Stimulated activated CD8-positive, alpha-beta memory T cell treated with anti-CD3 and anti-CD28 coated beads, Interleukin-4, amount 100 ng/mL, for 48 hours (primary cell): Measurements from ENCODE around the gene PRR13.
"Not testable (repeated sequence)": the region's sequence is repeated elsewhere in the genome, so short reads cannot be mapped to it uniquely, and the experiment has no call there.

Source experiments
- DNase-seq: peaks from one replicate; pipeline ENCODE4 v3.0.0-alpha.2; 2020

PRR13 gene

GRCh38 chr12:53441040-53441833, at the start of gene PRR13:
TSS of gene PRR13 (plus strand) at chr12:53441734. CDS start at chr12:53442715, 981 bp downstream.
- peak; percentile 99 for DNase-seq

GRCh38 chr12:53399896-53400295, 41.6 kb upstream of the PRR13 start:
- no peak for DNase-seq

- DNase-seq: not testable (repeated sequence)
Measured at GRCh38 chr12:53402351-53402750, 39.2 kb upstream of the PRR13 start.

- no peak for DNase-seq
Measured at GRCh38 chr12:53402871-53403270, 38.7 kb upstream of the PRR13 start.

GRCh38 chr12:53410951-53411350, 30.6 kb upstream of the PRR13 start:
- DNase-seq: no peak

GRCh38 chr12:53413485-53414204, 27.9 kb upstream of the PRR13 start:
- DNase-seq: no peak

- DNase-seq: no peak
Measured at GRCh38 chr12:53414756-53415417, 26.6 kb upstream of the PRR13 start.

GRCh38 chr12:53415752-53416389, 25.7 kb upstream of the PRR13 start:
- DNase-seq: not testable (repeated sequence)

GRCh38 chr12:53417291-53417816, 24.2 kb upstream of the PRR13 start:
- DNase-seq: not testable (repeated sequence)

- no peak for DNase-seq
Measured at GRCh38 chr12:53418221-53418620, 23.3 kb upstream of the PRR13 start.

- no peak for DNase-seq
Measured at GRCh38 chr12:53419756-53420155, 21.8 kb upstream of the PRR13 start.

- not testable (repeated sequence) for DNase-seq
Measured at GRCh38 chr12:53422247-53422646, 19.3 kb upstream of the PRR13 start.

- no peak for DNase-seq
Measured at GRCh38 chr12:53423597-53423996, 17.9 kb upstream of the PRR13 start, which contains the start of gene AMHR2. TSS of gene AMHR2 (plus strand) at chr12:53423855. CDS start at chr12:53423935, 80 bp downstream.

- no peak for DNase-seq
Measured at GRCh38 chr12:53424626-53425514, 16.7 kb upstream of the PRR13 start.

- DNase-seq: no peak
Measured at GRCh38 chr12:53425515-53426150, 15.9 kb upstream of the PRR13 start.

GRCh38 chr12:53427905-53428594, 13.5 kb upstream of the PRR13 start:
- DNase-seq: peak; percentile 55

GRCh38 chr12:53428741-53429140, 12.8 kb upstream of the PRR13 start:
- no peak for DNase-seq

GRCh38 chr12:53430116-53430515, 11.4 kb upstream of the PRR13 start:
- DNase-seq: no peak

- DNase-seq: no peak
Measured at GRCh38 chr12:53431187-53431586, 10.3 kb upstream of the PRR13 start.

GRCh38 chr12:53435326-53435725, 6.2 kb upstream of the PRR13 start:
- not testable (repeated sequence) for DNase-seq
